HCT116 (cell line): ENCODE results near the gene KLF16. TPM values are rescaled to one million over a fixed set of nuclear protein-coding genes. Genes with fewer than 3 reads are reported as not detected.

Experiments
- ATAC-seq: fragments of 200-7000 bp; cut with Tn5 transposase; 2 replicates; pipeline ENCODE4 v1.9.1; 2020; ENCODE audit warnings: mild to moderate bottlenecking, moderate library complexity
- BruUV-seq: library from RNA; stranded (reverse); fragments of 400-500 nt; replicated peaks from 2 replicates; lab custom pipeline; 2021; lab: Mats Ljungman, UMichigan
- CTCF ChIA-PET: fragments of 300-600 bp; sonication (Branson Sonifier 250); formaldehyde crosslinking; loops from one replicate; lab custom pipeline; 2021; ENCODE audit warnings: antibody characterized with exemption; lab: Charles Lee
- POLR2A ChIA-PET: fragments of 300-600, 350-600 bp; sonication (Branson Sonifier 250); formaldehyde crosslinking; loops from one replicate; lab custom pipeline; 2021; ENCODE audit warnings: antibody characterized with exemption; lab: Charles Lee
- RAD21 ChIA-PET, 2 experiments: fragments of 300-600 bp; sonication (Branson Sonifier 250); formaldehyde crosslinking; loops; one replicate each; lab custom pipeline; 2023; ENCODE audit warnings: low total read pairs in 2 of 2; ENCODE audit not compliant: uncharacterized antibody in 2 of 2, unreplicated experiment in 2 of 2, low non-redundant PET in 1 of 2; lab: Charles Lee
- DNase-seq: peaks from one replicate; pipeline ENCODE4 v3.0.0-alpha.2; 2010; ENCODE audit warnings: low read depth, low spot score
- H2AFZ ChIP-seq: fragments of 200-600 bp; shearing (Covaris generic), sonication (generic); 2 replicates; pipeline ENCODE4 v1.6.1; 2017; ENCODE audit warnings: low read depth, mixed run types, mixed read lengths, antibody characterized with exemption, low read length; ENCODE audit not compliant: poor library complexity, severe bottlenecking
- H3K27ac ChIP-seq: 2 replicates; pipeline ENCODE4 v1.5.1; 2012; ENCODE audit warnings: low read depth, low read length
- H3K27me3 ChIP-seq: fragments of 200-600 bp; sonication (generic); 2 replicates; pipeline ENCODE4 v1.6.1; 2016; ENCODE audit warnings: mixed run types, low read length, mixed read lengths; ENCODE audit not compliant: insufficient read depth
- H3K36me3 ChIP-seq, 2 experiments: fragments of 200-500 bp in 1 of 2; fragments of 200-600 bp in 1 of 2; sonication (Bioruptor generic) in 1 of 2; sonication (generic) in 1 of 2; 2 replicates each; pipeline versions ENCODE4 v1.5.1 to v1.6.1; 2014 to 2016; ENCODE audit warnings: low read length in 2 of 2, inconsistent platforms in 1 of 2, mixed read lengths in 1 of 2, mixed run types in 1 of 2; ENCODE audit not compliant: insufficient read depth in 2 of 2, control insufficient read depth in 1 of 2
- H3K4me1 ChIP-seq, 2 experiments: fragments of 200-600 bp in 1 of 2; sonication (generic) in 1 of 2; 2 replicates each; pipeline versions ENCODE4 v1.5.1 to v1.6.1; 2012 to 2017; ENCODE audit warnings: low read length in 2 of 2, inconsistent platforms in 1 of 2, mild to moderate bottlenecking in 1 of 2, mixed read lengths in 1 of 2, mixed run types in 1 of 2, moderate library complexity in 1 of 2; ENCODE audit not compliant: insufficient read depth in 2 of 2, control insufficient read depth in 1 of 2
- H3K4me2 ChIP-seq: fragments of 200-600 bp; sonication (generic); 2 replicates; pipeline ENCODE4 v1.6.1; 2017; ENCODE audit warnings: mixed run types, low read length, mixed read lengths
- H3K4me3 ChIP-seq, 2 experiments: fragments of 200-600 bp in 1 of 2; sonication (generic) in 1 of 2; replicated peaks in 1 of 2; 2 replicates each; pipeline ENCODE4 v1.5.1; 2011 to 2016; ENCODE audit warnings: low read length in 2 of 2, control low read depth in 1 of 2, low read depth in 1 of 2, mild to moderate bottlenecking in 1 of 2, mixed read lengths in 1 of 2, mixed run types in 1 of 2
- H3K79me2 ChIP-seq: fragments of 200-600 bp; sonication (generic); 2 replicates; pipeline ENCODE4 v1.6.1; 2017; ENCODE audit warnings: mild to moderate bottlenecking, mixed run types, low read length, moderate library complexity, mixed read lengths; ENCODE audit not compliant: insufficient read depth
- H3K9ac ChIP-seq: fragments of 200-600 bp; sonication (generic); 2 replicates; pipeline ENCODE4 v1.6.1; 2016; ENCODE audit warnings: low read length, mixed read lengths
- H3K9me2 ChIP-seq: fragments of 200-600 bp; sonication (generic), shearing (Covaris generic); 2 replicates; pipeline ENCODE4 v1.6.1; 2017; ENCODE audit warnings: mixed run types, mild to moderate bottlenecking, moderate library complexity; ENCODE audit not compliant: insufficient read depth
- H3K9me3 ChIP-seq, 2 experiments: fragments of 200-500 bp in 1 of 2; fragments of 200-600 bp in 1 of 2; sonication (Bioruptor generic) in 1 of 2; sonication (generic) in 1 of 2; 2 replicates each; pipeline ENCODE4 v1.6.1; 2014 to 2017; ENCODE audit warnings: low read length in 2 of 2, mixed read lengths in 2 of 2, inconsistent platforms in 1 of 2, low read depth in 1 of 2, mild to moderate bottlenecking in 1 of 2, mixed run types in 1 of 2, moderate library complexity in 1 of 2; ENCODE audit not compliant: control insufficient read depth in 1 of 2, insufficient read depth in 1 of 2
- H4K20me1 ChIP-seq: fragments of 200-600 bp; sonication (generic), shearing (Covaris generic); 2 replicates; pipeline ENCODE4 v1.6.1; 2017; ENCODE audit warnings: mixed run types, mild to moderate bottlenecking, moderate library complexity; ENCODE audit not compliant: insufficient read depth
- CEBPB ChIP-seq: IDR thresholded peaks from 2 replicates; pipeline ENCODE4 v1.6.1; 2012; ENCODE audit warnings: low read depth
- ELF1 ChIP-seq: IDR thresholded peaks from 2 replicates; pipeline ENCODE4 v1.6.1; 2012; ENCODE audit warnings: low read depth, borderline replicate concordance
- MAX ChIP-seq: IDR thresholded peaks from 2 replicates; pipeline ENCODE4 v1.6.1; 2012
- POLR2A ChIP-seq: IDR thresholded peaks from 2 replicates; pipeline ENCODE4 v1.7.0; 2011; ENCODE audit warnings: borderline replicate concordance; ENCODE audit not compliant: insufficient read depth, insufficient read length; ENCODE audit errors: extremely low read depth
- POLR2AphosphoS5 ChIP-seq: IDR thresholded peaks from 2 replicates; pipeline ENCODE4 v1.6.1; 2011; ENCODE audit warnings: mild to moderate bottlenecking, low read depth, low read length, moderate library complexity
- REST ChIP-seq: IDR thresholded peaks from 2 replicates; pipeline ENCODE4 v1.6.1; 2012; ENCODE audit warnings: low read depth
- TCF7L2 ChIP-seq: IDR thresholded peaks from 2 replicates; pipeline ENCODE4 v1.7.0; 2011; ENCODE audit warnings: borderline replicate concordance, inconsistent platforms; ENCODE audit not compliant: insufficient read depth, insufficient read length; ENCODE audit errors: extremely low read depth
- ZFX ChIP-seq: fragments of 450-650 bp; IDR thresholded peaks from 2 replicates; pipeline ENCODE4 v1.6.1; 2017
- intact Hi-C: fragments of 100-400 bp; cut with micrococcal nuclease; formaldehyde crosslinking; loops from 2 replicates; pipeline ENCODE4 v1.10.0; 2022
- total RNA-seq: library from RNA; stranded (reverse); gene quantifications from one replicate; pipeline ENCODE4 v1.2.1, GENCODE V29; 2021; ENCODE audit not compliant: unreplicated experiment

The KLF16 gene
- total RNA-seq, 1 experiment from 2014 or later: 64.3 TPM

DNA sequence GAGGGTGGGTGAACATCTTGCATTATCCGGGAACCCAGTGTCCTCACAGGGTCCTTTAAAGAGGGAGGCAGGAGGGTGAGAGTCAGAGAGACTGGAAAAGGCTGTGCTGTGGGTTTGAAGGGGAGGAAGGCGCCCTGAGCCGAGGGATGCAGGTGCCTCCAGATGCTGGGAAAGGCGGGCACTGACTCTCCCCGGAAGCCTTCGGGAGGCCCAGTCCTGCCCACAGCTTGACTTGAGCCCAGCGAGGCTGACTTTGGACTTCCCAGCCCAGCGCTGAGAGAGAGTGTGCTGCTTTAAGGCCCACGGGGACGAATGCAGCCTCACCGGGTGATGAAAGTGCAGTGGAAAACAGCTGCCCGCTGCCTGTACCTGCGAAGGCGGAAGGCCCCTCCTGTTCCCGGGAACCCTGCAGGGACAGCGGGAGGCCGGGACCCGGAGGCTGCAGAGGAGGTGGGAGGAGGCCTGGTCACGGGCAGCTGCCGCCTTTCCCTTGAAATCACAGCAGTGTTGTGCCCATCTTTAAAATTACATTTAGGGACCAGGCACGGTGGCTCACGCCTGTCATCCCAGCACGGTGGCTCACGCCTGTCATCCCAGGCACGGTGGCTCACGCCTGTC lies 31.2 kb downstream of the KLF16 start (continued):
- TF ChIP-seq MAX (no peak), CEBPB (no peak)

DNA sequence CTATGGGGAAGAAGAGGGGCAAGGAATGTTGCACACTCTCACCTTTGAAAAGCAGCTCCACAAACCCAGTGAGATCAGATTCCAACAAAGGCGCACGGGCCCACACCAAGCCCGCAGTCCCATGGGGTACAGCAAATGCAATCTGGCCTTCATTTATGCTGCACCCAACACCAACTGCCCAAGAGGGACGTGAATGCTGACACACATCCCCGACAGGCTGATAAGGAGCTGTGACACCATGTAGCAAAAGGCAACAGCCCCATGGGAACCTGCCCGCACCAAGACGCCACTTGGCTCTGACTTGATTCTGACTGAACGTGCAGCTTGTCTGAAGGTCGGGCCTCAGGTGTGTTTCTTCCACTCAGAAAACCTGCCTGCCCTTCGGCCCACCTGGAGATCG lies 32.4 kb downstream of the KLF16 start:
- Histone ChIP-seq H3K4me1 (peaks cover 4 to 7% of the 10 kb centered on the region in 2 experiments; a peak in 3 of 4 replicates), H3K4me2 (no peak overlapping the region), H3K9me2 (no peaks in the 10 kb centered on the region), H3K4me3 (no peak overlapping the region), H3K36me3 (peaks cover 0 to 15% of the 10 kb centered on the region in 2 experiments; a peak in 2 of 4 replicates), H3K27me3 (no peaks in the 10 kb centered on the region), H3K27ac (no peak overlapping the region), H3K9me3 (no peaks in the 10 kb centered on the region), H3K9ac (no peak overlapping the region), H2AFZ (no peak overlapping the region), H3K79me2 (peaks cover 60% of the 10 kb centered on the region), H4K20me1 (0 out of 2 replicates have a peak, but pooled peaks cover 3% of the 10 kb centered on the region)
- no TSS peak for BruUV-seq
- POLR2A ChIA-PET: no interaction called here
- intact Hi-C loops: no loop called here
- no peak for DNase-seq
- RAD21 ChIA-PET: no interaction called here
- CTCF ChIA-PET: interaction anchor here (3.2 kb wide), 1 partner anchor 9 kb away, joined by 14 read pairs; no protein-coding TSS in a partner anchor
- TF ChIP-seq POLR2AphosphoS5: no peak
- no peak for TF ChIP-seq ELF1
- TF ChIP-seq ZFX: no peak
- TF ChIP-seq TCF7L2: no peak
- no peak for TF ChIP-seq REST
- TF ChIP-seq POLR2A: no peak
- TF ChIP-seq, all 23 proteins: peak for 0
- no peak for ATAC-seq
